K562 (cell line): Measurements from ENCODE around the gene TDRD5. TPM values are rescaled to one million over a fixed set of nuclear protein-coding genes. Genes with fewer than 3 reads are reported as not detected.

Source experiments
- ADNP ChIP-seq: fragments of 200-800 bp; sonication (Bioruptor generic); IDR thresholded peaks from 2 replicates; pipeline ENCODE4 v1.6.1; 2016; ENCODE audit warnings: missing genetic modification characterization, missing compliant biosample characterization
- CCNT2 ChIP-seq: IDR thresholded peaks from 2 replicates; pipeline ENCODE4 v1.6.1; 2011; ENCODE audit warnings: borderline replicate concordance, low read depth, mild to moderate bottlenecking, moderate library complexity, mixed read lengths, low read length; ENCODE audit not compliant: insufficient read length; ENCODE audit errors: extremely low read depth
- CTBP1 ChIP-seq: fragments of 450-650 bp; IDR thresholded peaks from 2 replicates; pipeline ENCODE4 v1.6.1; 2016; ENCODE audit warnings: borderline replicate concordance
- CXXC5 ChIP-seq: fragments of 250-450 bp; sonication (Bioruptor Pico); IDR thresholded peaks from 2 replicates; pipeline ENCODE4 v1.8.0; 2022; ENCODE audit warnings: inconsistent platforms, mild to moderate bottlenecking, moderate library complexity
- DACH1 ChIP-seq: fragments of 450-650 bp; IDR thresholded peaks from 2 replicates; pipeline ENCODE4 v1.6.1; 2018; ENCODE audit not compliant: partially characterized antibody
- KLF6 ChIP-seq: fragments of 250-450 bp; sonication (Bioruptor Pico); IDR thresholded peaks from 2 replicates; pipeline ENCODE4 v1.4.0; 2020; ENCODE audit warnings: mild to moderate bottlenecking, moderate library complexity, borderline replicate concordance
- MAZ ChIP-seq, 2 experiments: fragments of 450-650 bp in 1 of 2; sonication (generic) in 1 of 2; formaldehyde crosslinking; IDR thresholded peaks in 1 of 2; conservative IDR thresholded peaks in 1 of 2; 2 replicates each; pipeline versions ENCODE4 v1.4.0 to v1.5.0; 2020; ENCODE audit warnings: mild to moderate bottlenecking in 1 of 2, missing genetic modification reagents in 1 of 2
- MIER1 ChIP-seq: fragments of 450-650 bp; IDR thresholded peaks from 2 replicates; pipeline ENCODE4 v1.6.1; 2016; ENCODE audit warnings: antibody characterized with exemption, mild to moderate bottlenecking, low read depth
- SP2 ChIP-seq: IDR thresholded peaks from 2 replicates; pipeline ENCODE4 v1.6.1; 2011; ENCODE audit warnings: mild to moderate bottlenecking, low read depth, low read length, moderate library complexity; ENCODE audit not compliant: poor library complexity, severe bottlenecking; ENCODE audit errors: extremely low read depth
- ZC3H8 ChIP-seq: fragments of 450-650 bp; IDR thresholded peaks from 2 replicates; pipeline ENCODE4 v1.6.1; 2017
- ZKSCAN8 ChIP-seq: fragments of 200-800 bp; sonication (Bioruptor generic); IDR thresholded peaks from 2 replicates; pipeline ENCODE4 v1.6.1; 2016; ENCODE audit warnings: missing genetic modification characterization, missing compliant biosample characterization
- ZNF133 ChIP-seq: fragments of 250-450 bp; sonication (Bioruptor Pico); IDR thresholded peaks from 2 replicates; pipeline ENCODE4 v1.4.0; 2020; ENCODE audit warnings: mild to moderate bottlenecking
- ZNF3 ChIP-seq: fragments of 250-450 bp; sonication (Bioruptor Pico); IDR thresholded peaks from 2 replicates; pipeline ENCODE4 v1.5.0; 2021; ENCODE audit warnings: mild to moderate bottlenecking, moderate library complexity
- ZNF436 ChIP-seq: fragments of 250-450, 450-650 bp; sonication (Bioruptor Pico); formaldehyde crosslinking; IDR thresholded peaks from 2 replicates; pipeline ENCODE4 v1.7.0; 2020; ENCODE audit warnings: mild to moderate bottlenecking
- polyA plus RNA-seq, 8 experiments: library from polyadenylated mRNA; depleted of rRNA in 4 of 8; stranded (reverse) in 5 of 8; unstranded in 3 of 8; fragments of >200 nt; fragmentation: Nextera tagmentation in 2 of 8; fragmentation: Illumina TruSeq in 1 of 8; extraction: Ambion mirVana in 2 of 8; extraction: Trizol in 1 of 8; gene quantifications; 2 replicates each; pipeline versions ENCODE4 v1.2.1 to v1.2.3, GENCODE V29; 2011 to 2014; ENCODE audit warnings: inconsistent platforms in 1 of 8, missing spikeins in 1 of 8
- total RNA-seq, 7 experiments: library from RNA; depleted of rRNA in 6 of 7; stranded (reverse); fragments of >200 nt in 6 of 7; fragmentation: Illumina TruSeq in 2 of 7; extraction: Trizol in 2 of 7; gene quantifications; 2 replicates each; pipeline versions ENCODE4 v1.2.1 to v1.2.3, GENCODE V29; 2011 to 2021; ENCODE audit warnings: low replicate concordance in 1 of 7
- TF ChIP-seq, protein P1 (sequence below), 3 experiments: fragments of 200-800 bp in 1 of 3; fragments of 250-450 bp in 1 of 3; fragments of 450-650 bp in 1 of 3; sonication (Bioruptor Pico) in 1 of 3; sonication (Bioruptor generic) in 1 of 3; formaldehyde crosslinking in 1 of 3; IDR thresholded peaks; 2 replicates each; pipeline versions ENCODE4 v1.6.1 to v1.8.0; 2016 to 2022; ENCODE audit warnings: mild to moderate bottlenecking in 2 of 3, missing genetic modification characterization in 2 of 3, missing compliant biosample characterization in 1 of 3, moderate library complexity in 1 of 3
- TF ChIP-seq, protein P2 (sequence below), 2 experiments: fragments of 450-650 bp; IDR thresholded peaks; 2 replicates each; pipeline ENCODE4 v1.6.1; 2016
- TF ChIP-seq, protein P3 (sequence below): fragments of 200-800 bp; sonication (Bioruptor generic); IDR thresholded peaks from 2 replicates; pipeline ENCODE4 v1.6.1; 2017; ENCODE audit warnings: missing genetic modification characterization, missing compliant biosample characterization

The TDRD5 gene
- total and polyA plus RNA-seq, 9 of the 15 experiments (the other 6 are each of a cell fraction or from before 2014, with no cell fraction given), result 0.04 to 0.57 (median 0.26) TPM; not detected in 1

DNA sequence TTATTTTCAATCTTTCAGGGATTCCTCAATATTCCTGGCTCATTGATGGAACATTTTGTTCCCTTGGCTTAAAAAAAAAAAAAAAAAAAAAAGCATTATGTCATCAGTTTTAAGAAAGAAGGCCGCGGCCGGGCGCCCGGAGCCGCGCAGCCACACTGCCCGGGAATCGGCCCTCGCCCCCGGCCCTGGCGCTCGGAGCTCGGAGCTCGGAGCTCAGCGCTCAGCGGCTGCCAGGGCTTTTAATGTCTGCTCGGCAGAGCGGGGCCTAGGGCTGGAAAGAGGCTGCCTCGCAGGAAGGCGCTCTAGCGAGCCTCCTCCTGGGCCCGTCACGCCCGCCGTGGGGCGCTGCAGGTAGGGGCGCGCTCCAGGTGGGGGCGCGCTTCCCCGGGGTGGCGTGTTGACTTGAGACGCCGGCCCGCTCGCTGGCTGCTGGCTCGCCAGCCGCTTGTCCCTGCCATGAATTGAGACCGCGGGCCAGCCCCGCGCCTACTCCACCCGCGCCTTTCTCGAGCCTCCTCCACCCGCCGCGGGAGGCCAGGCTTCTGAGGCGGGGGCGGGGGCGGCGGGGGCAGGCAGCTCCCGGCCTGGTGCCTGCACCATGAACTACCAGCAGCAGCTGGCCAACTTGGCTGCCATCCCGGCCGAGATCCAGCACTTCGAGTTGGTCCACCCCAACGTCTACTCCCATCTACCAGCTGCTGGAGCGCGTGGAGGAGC, 5.4 kb upstream of the TDRD5 start (continued):
- TF ChIP-seq, protein P1, sequence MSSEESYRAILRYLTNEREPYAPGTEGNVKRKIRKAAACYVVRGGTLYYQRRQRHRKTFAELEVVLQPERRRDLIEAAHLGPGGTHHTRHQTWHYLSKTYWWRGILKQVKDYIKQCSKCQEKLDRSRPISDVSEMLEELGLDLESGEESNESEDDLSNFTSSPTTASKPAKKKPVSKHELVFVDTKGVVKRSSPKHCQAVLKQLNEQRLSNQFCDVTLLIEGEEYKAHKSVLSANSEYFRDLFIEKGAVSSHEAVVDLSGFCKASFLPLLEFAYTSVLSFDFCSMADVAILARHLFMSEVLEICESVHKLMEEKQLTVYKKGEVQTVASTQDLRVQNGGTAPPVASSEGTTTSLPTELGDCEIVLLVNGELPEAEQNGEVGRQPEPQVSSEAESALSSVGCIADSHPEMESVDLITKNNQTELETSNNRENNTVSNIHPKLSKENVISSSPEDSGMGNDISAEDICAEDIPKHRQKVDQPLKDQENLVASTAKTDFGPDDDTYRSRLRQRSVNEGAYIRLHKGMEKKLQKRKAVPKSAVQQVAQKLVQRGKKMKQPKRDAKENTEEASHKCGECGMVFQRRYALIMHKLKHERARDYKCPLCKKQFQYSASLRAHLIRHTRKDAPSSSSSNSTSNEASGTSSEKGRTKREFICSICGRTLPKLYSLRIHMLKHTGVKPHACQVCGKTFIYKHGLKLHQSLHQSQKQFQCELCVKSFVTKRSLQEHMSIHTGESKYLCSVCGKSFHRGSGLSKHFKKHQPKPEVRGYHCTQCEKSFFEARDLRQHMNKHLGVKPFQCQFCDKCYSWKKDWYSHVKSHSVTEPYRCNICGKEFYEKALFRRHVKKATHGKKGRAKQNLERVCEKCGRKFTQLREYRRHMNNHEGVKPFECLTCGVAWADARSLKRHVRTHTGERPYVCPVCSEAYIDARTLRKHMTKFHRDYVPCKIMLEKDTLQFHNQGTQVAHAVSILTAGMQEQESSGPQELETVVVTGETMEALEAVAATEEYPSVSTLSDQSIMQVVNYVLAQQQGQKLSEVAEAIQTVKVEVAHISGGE (CRISPR knock-in tag; IDR thresholded peaks at IDR 0.05), result no peak
- TF ChIP-seq MAZ (CRISPR knock-in tag; conservative IDR thresholded peaks at IDR 0.05 in 1 of 2, IDR thresholded peaks at IDR 0.05 in 1 of 2) (peak; percentile 44 to 74; a peak in 2 of 4 replicates), ZKSCAN8 (CRISPR knock-in tag) (no peak), CTBP1 (0 out of 2 replicates have a peak, but pooled peaks have one; percentile 44), ADNP (no peak), MIER1 (no peak), ZNF133 (CRISPR knock-in tag) (no peak), SP2 (no peak), ZNF3 (no peak), CCNT2 (peak; percentile 16), ZC3H8 (no peak), CXXC5 (CRISPR knock-in tag) (peak; percentile 63; the same call in 1 of the 2 replicates), DACH1 (no peak), ZNF436 (CRISPR knock-in tag) (no peak), KLF6 (CRISPR knock-in tag) (no peak)
- TF ChIP-seq, protein P2, sequence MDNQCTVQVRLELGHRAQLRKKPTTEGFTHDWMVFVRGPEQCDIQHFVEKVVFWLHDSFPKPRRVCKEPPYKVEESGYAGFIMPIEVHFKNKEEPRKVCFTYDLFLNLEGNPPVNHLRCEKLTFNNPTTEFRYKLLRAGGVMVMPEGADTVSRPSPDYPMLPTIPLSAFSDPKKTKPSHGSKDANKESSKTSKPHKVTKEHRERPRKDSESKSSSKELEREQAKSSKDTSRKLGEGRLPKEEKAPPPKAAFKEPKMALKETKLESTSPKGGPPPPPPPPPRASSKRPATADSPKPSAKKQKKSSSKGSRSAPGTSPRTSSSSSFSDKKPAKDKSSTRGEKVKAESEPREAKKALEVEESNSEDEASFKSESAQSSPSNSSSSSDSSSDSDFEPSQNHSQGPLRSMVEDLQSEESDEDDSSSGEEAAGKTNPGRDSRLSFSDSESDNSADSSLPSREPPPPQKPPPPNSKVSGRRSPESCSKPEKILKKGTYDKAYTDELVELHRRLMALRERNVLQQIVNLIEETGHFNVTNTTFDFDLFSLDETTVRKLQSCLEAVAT (IDR thresholded peaks at IDR 0.05), result no peak
- TF ChIP-seq, protein P3, sequence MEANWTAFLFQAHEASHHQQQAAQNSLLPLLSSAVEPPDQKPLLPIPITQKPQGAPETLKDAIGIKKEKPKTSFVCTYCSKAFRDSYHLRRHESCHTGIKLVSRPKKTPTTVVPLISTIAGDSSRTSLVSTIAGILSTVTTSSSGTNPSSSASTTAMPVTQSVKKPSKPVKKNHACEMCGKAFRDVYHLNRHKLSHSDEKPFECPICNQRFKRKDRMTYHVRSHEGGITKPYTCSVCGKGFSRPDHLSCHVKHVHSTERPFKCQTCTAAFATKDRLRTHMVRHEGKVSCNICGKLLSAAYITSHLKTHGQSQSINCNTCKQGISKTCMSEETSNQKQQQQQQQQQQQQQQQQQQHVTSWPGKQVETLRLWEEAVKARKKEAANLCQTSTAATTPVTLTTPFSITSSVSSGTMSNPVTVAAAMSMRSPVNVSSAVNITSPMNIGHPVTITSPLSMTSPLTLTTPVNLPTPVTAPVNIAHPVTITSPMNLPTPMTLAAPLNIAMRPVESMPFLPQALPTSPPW (CRISPR knock-in tag), result no peak
